Inflammatory macrophage treated with lipopolysaccharide for 4 hours (primary cell): ENCODE data around the gene ISCA2.
"Not testable (repeated sequence)": the region's sequence is repeated elsewhere in the genome, so short reads cannot be mapped to it uniquely, and the experiment has no call there.

ENCODE experiments used
- DNase-seq: peaks from one replicate; pipeline ENCODE4 v3.0.0-alpha.2; 2020

The ISCA2 gene

DNA sequence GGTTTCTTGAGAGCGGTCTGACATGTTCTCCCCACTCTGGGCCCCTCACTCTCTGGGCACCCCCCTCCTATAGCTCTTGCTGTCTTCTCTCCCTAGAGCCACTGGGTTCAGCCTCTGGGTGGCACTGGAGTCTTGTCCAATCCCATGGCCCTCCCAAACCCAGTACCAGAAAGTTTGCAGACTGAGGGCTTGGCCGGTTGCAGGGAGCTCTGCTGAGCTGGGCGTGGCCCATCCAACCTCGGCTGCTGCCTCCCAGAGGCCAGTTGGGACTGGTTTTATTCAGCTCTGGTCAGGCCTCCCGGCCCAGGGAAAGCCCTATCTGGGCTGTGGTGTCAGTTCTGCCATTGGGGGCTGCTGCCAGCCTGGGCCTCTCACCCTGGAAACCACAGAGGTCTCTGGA, 37.9 kb downstream of the ISCA2 start:
- DNase-seq: peak; percentile 33

DNA sequence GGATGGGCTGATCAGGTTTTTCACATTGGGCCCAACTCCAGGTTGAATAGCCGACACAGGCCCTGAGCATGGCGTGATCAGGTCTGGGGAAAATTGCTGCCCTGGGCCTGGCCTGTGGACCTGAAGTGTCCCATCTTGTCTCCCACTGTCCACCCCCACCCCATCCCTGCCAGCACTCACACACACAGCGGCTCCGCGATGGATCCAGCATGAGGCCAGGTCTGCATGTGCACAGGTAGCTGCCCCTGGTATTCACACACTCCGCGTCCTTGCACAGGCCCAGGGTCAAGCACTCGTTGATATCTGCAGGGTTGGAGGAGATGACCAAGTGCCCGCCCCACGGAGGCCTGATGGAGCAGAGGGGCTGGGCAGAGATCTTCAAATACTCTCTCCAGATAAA, 38.7 kb downstream of the ISCA2 start:
- no peak for DNase-seq

DNA sequence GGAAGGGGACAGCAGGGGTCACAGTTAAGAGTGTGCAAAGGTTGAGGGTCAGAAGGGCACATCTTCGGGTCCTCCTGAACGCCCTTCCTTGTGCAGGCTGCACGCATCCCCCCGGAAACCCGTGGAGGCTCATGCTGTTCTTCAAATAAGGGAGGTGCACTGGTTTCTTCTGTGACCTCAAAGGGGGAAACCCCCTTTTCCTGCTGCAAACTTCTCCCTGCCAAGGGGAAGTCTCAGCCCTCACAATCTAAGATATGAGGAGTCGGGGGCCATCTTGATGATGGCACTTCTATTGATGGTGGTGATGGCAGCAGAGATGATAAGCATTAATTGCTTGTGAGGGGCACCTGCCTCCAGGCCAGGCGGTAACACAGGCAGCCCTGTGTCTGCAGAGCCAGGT, 40.0 kb downstream of the ISCA2 start:
- DNase-seq: peak; percentile 57

- no peak for DNase-seq
Measured at GRCh38 chr14:74535756-74536325, 42.3 kb downstream of the ISCA2 start.

GRCh38 chr14:74536336-74536735, 42.8 kb downstream of the ISCA2 start:
- not testable (repeated sequence) for DNase-seq

- no peak for DNase-seq
Measured at GRCh38 chr14:74538411-74539391, 45.1 kb downstream of the ISCA2 start.

- DNase-seq: no peak
Measured at GRCh38 chr14:74539503-74539902, 45.9 kb downstream of the ISCA2 start.

DNA sequence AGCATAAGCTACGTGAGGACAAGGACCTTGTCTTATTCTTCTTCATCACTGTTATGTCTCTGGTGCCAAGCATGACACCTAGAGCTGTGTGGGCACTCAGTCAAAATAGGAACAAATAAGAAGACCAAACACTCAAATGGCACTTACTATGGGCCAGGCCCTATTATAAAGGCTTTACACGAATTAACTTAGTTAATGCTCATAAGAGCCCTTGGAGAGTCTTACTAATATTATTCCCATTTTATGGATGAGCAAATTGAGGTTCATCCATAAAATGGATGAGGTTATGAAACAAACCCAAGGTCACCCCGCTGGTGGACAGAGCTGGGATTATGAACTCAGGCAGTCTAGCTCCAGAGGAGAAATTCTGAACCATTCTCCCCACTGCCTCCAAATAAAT, 47.7 kb downstream of the ISCA2 start:
- DNase-seq: no peak

GRCh38 chr14:74542056-74542685, 48.6 kb downstream of the ISCA2 start:
- no peak for DNase-seq

GRCh38 chr14:74543771-74544438, 50.3 kb downstream of the ISCA2 start:
- DNase-seq: no peak

DNA sequence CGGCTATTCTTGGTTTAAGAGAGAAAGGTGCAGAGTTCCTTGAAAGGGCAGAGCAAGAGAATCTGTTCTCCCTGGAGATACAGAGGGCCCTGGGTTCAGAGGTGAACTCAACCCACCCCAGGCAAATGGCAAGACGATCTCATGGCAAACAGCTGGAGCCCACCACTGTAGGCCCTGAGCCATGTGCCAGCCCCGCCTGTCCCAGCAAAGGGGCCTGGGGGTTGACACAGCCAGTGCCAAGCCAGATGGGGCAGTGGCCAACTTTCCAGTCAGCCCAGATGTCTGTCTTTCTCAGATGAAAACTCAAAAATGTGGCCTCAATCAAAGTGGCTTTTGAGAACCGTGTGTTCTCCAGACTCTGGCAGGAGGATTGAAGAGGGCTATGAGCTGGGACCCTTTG, 51.8 kb downstream of the ISCA2 start:
- no peak for DNase-seq

- no peak for DNase-seq
Measured at GRCh38 chr14:74546416-74546815, 52.9 kb downstream of the ISCA2 start.
